H1 (cell line): ENCODE measurements around the gene LRP1-AS. TPM values are rescaled to one million over a fixed set of nuclear protein-coding genes. Genes with fewer than 3 reads are reported as not detected.

ENCODE experiments used
- CTCF ChIA-PET: fragments of 300-600 bp; sonication (Branson Sonifier 250); formaldehyde crosslinking; loops from one replicate; lab custom pipeline; 2021; ENCODE audit not compliant: partially characterized antibody; lab: Charles Lee
- POLR2A ChIA-PET: fragments of 300-600 bp; sonication (Branson Sonifier 250); formaldehyde crosslinking; loops from one replicate; lab custom pipeline; 2021; ENCODE audit warnings: inconsistent platforms; ENCODE audit not compliant: partially characterized antibody; lab: Charles Lee
- DNase-seq, 2 experiments: peaks; one replicate each; pipeline versions ENCODE4 v3.0.0 to v3.0.0-alpha.2; 2010 to 2022; ENCODE audit warnings: low spot score in 2 of 2, low read depth in 1 of 2, mixed read lengths in 1 of 2
- FAIRE-seq: peaks from 2 replicates; lab custom pipeline; 2011; peaks lifted over from hg19 to GRCh38; lab: Jason Lieb, UNC
- H2AFZ ChIP-seq: 2 replicates; pipeline ENCODE4 v1.8.1; 2012; ENCODE audit warnings: low read length, inconsistent platforms
- H2AK5ac ChIP-seq: 2 replicates; pipeline ENCODE4 v1.6.1; 2013; ENCODE audit warnings: low read depth, low read length
- H2BK120ac ChIP-seq: replicated peaks from 2 replicates; pipeline ENCODE3; 2013; ENCODE audit warnings: low read depth, low read length, inconsistent platforms
- H2BK12ac ChIP-seq: 2 replicates; pipeline ENCODE4 v1.6.1; 2013; ENCODE audit warnings: low read depth, low read length
- H2BK15ac ChIP-seq: 2 replicates; pipeline ENCODE4 v1.6.1; 2013; ENCODE audit warnings: low read length
- H2BK20ac ChIP-seq: 2 replicates; pipeline ENCODE4 v1.6.1; 2013; ENCODE audit warnings: low read length
- H2BK5ac ChIP-seq: 2 replicates; pipeline ENCODE4 v1.6.1; 2013; ENCODE audit warnings: low read depth, low read length
- H3K14ac ChIP-seq: 2 replicates; pipeline ENCODE4 v1.6.1; 2013; ENCODE audit warnings: inconsistent platforms; ENCODE audit not compliant: insufficient read length
- H3K18ac ChIP-seq: 2 replicates; pipeline ENCODE4 v1.6.1; 2013; ENCODE audit warnings: low read length; ENCODE audit errors: extremely low read depth
- H3K23ac ChIP-seq: 2 replicates; pipeline ENCODE4 v1.6.1; 2013; ENCODE audit warnings: inconsistent platforms; ENCODE audit not compliant: insufficient read length
- H3K23me2 ChIP-seq: 2 replicates; pipeline ENCODE4 v1.6.1; 2013; ENCODE audit warnings: low read depth, low read length
- H3K27ac ChIP-seq: 2 replicates; pipeline ENCODE4 v1.6.1; 2011; ENCODE audit warnings: low read depth, low read length, inconsistent platforms
- H3K27me3 ChIP-seq, 4 experiments: replicated peaks in 1 of 4; 1 replicate in 1 of 4; 2 replicates in 3 of 4; pipeline versions ENCODE4 v1.6.1 to v1.8.1; 2011 to 2013; ENCODE audit warnings: low read length in 3 of 4, mild to moderate bottlenecking in 3 of 4, inconsistent platforms in 2 of 4, mixed read lengths in 2 of 4, moderate library complexity in 1 of 4; ENCODE audit not compliant: control insufficient read depth in 3 of 4, insufficient read depth in 3 of 4; ENCODE audit errors: extremely low read depth in 1 of 4
- H3K36me3 ChIP-seq, 4 experiments: 2 replicates each; pipeline versions ENCODE4 v1.6.1 to v1.8.1; 2011 to 2013; ENCODE audit warnings: mild to moderate bottlenecking in 4 of 4, low read length in 3 of 4, moderate library complexity in 2 of 4, control low read depth in 1 of 4, inconsistent platforms in 1 of 4; ENCODE audit not compliant: insufficient read depth in 4 of 4, control insufficient read depth in 2 of 4
- H3K4ac ChIP-seq: replicated peaks from 2 replicates; pipeline ENCODE3; 2013; ENCODE audit warnings: low read length, low read depth, mixed read lengths, inconsistent platforms; ENCODE audit not compliant: insufficient read length
- H3K4me1 ChIP-seq, 4 experiments: replicated peaks in 1 of 4; 1 replicate in 1 of 4; 2 replicates in 3 of 4; pipeline versions ENCODE4 v1.6.1 to v1.8.1; 2011 to 2013; ENCODE audit warnings: low read length in 3 of 4, inconsistent platforms in 2 of 4, mixed read lengths in 1 of 4; ENCODE audit not compliant: insufficient read depth in 4 of 4, control insufficient read depth in 3 of 4
- H3K4me2 ChIP-seq, 2 experiments: 2 replicates each; pipeline versions ENCODE4 v1.6.1 to v1.8.1; 2011 to 2013; ENCODE audit warnings: low read depth in 2 of 2, low read length in 2 of 2, control low read depth in 1 of 2, inconsistent platforms in 1 of 2, mild to moderate bottlenecking in 1 of 2; ENCODE audit not compliant: insufficient read depth in 1 of 2
- H3K4me3 ChIP-seq, 4 experiments: fragments of 200-600, 300-600 bp in 1 of 4; sonication (generic), shearing (Covaris generic), sonication (Bioruptor Twin) in 1 of 4; 2 replicates each; pipeline versions ENCODE4 v1.5.1 to v1.8.1; 2011 to 2016; ENCODE audit warnings: low read length in 4 of 4, low read depth in 3 of 4, control low read depth in 2 of 4, inconsistent platforms in 2 of 4, mild to moderate bottlenecking in 2 of 4, mixed read lengths in 1 of 4, moderate library complexity in 1 of 4; ENCODE audit not compliant: insufficient read depth in 2 of 4; ENCODE audit errors: extremely low read depth in 1 of 4
- H3K56ac ChIP-seq: replicated peaks from 2 replicates; pipeline ENCODE3; 2013; ENCODE audit warnings: low read depth, mild to moderate bottlenecking, mixed read lengths, low read length, inconsistent platforms; ENCODE audit not compliant: insufficient read length
- H3K79me1 ChIP-seq: 2 replicates; pipeline ENCODE4 v1.6.1; 2013; ENCODE audit warnings: low read depth, low read length, control low read depth
- H3K79me2 ChIP-seq, 2 experiments: 2 replicates each; pipeline versions ENCODE4 v1.6.1 to v1.8.1; 2012 to 2013; ENCODE audit warnings: low read length in 2 of 2, mild to moderate bottlenecking in 2 of 2, inconsistent platforms in 1 of 2; ENCODE audit not compliant: insufficient read depth in 2 of 2, control insufficient read depth in 1 of 2
- H3K9ac ChIP-seq, 4 experiments: replicated peaks in 1 of 4; 1 replicate in 1 of 4; 2 replicates in 3 of 4; pipeline versions ENCODE4 v1.6.1 to v1.8.1; 2011 to 2013; ENCODE audit warnings: low read depth in 3 of 4, low read length in 3 of 4, control low read depth in 2 of 4, mild to moderate bottlenecking in 2 of 4, moderate library complexity in 2 of 4, inconsistent platforms in 1 of 4; ENCODE audit errors: extremely low read depth in 1 of 4
- H3K9me3 ChIP-seq, 2 experiments: 2 replicates each; pipeline versions ENCODE4 v1.6.1 to v1.8.1; 2012 to 2013; ENCODE audit warnings: mild to moderate bottlenecking in 2 of 2, moderate library complexity in 2 of 2, control low read depth in 1 of 2, inconsistent platforms in 1 of 2, low read depth in 1 of 2, low read length in 1 of 2, mixed read lengths in 1 of 2; ENCODE audit not compliant: insufficient read depth in 2 of 2
- H4K20me1 ChIP-seq, 2 experiments: replicated peaks in 1 of 2; 2 replicates each; pipeline versions ENCODE3 to v1.8.1; 2011 to 2013; ENCODE audit warnings: inconsistent platforms in 2 of 2, low read length in 2 of 2, mild to moderate bottlenecking in 1 of 2; ENCODE audit not compliant: insufficient read depth in 2 of 2, control insufficient read depth in 1 of 2
- H4K5ac ChIP-seq: 2 replicates; pipeline ENCODE4 v1.6.1; 2013; ENCODE audit warnings: low read length, low read depth, mixed read lengths, inconsistent platforms; ENCODE audit not compliant: insufficient read length
- H4K8ac ChIP-seq: 2 replicates; pipeline ENCODE4 v1.8.0; 2013; ENCODE audit warnings: mild to moderate bottlenecking, moderate library complexity, low read length, inconsistent platforms; ENCODE audit not compliant: insufficient read depth; ENCODE audit errors: extremely low read depth
- H4K91ac ChIP-seq: replicated peaks from 2 replicates; pipeline ENCODE3; 2013; ENCODE audit warnings: low read length, mixed read lengths, inconsistent platforms; ENCODE audit not compliant: insufficient read length
- WGBS, 2 experiments: shearing (Covaris generic) in 1 of 2; methylation state at CpG; one replicate each; pipeline versions ENCODE4 v1.1.6 to v1.1.7; 2013 to 2015; ENCODE audit warnings: low lambda C conversion rate in 2 of 2, mixed read lengths in 2 of 2, inconsistent platforms in 1 of 2, low coverage in 1 of 2, missing lambda C conversion rate in 1 of 2; ENCODE audit not compliant: insufficient replicate concordance in 2 of 2, insufficient coverage in 1 of 2, insufficient read length in 1 of 2; ENCODE audit errors: extremely low coverage in 1 of 2, missing lambda C conversion rate in 1 of 2; 5-methylcytosine and 5-hydroxymethylcytosine counted together
- polyA plus RNA-seq, 7 experiments: library from polyadenylated mRNA; depleted of rRNA in 3 of 7; stranded (reverse) in 5 of 7; unstranded in 2 of 7; fragments of >200 nt in 5 of 7; fragments of 200-250 nt in 2 of 7; gene quantifications; 1 replicate in 5 of 7; 2 replicates in 1 of 7; 4 replicates in 1 of 7; pipeline versions ENCODE4 v1.2.1 to v1.2.3, GENCODE V29; 2011 to 2013; ENCODE audit warnings: missing spikeins in 2 of 7, mixed read lengths in 2 of 7
- total RNA-seq: library from RNA; stranded (reverse); fragmentation: NEBNext Ultra II Directional; extraction: Animal tissue kit (Norgen Biotek cat#: 25700); gene quantifications from 2 replicates; pipeline ENCODE4 v1.2.1, GENCODE V29; 2021

The LRP1-AS gene
- total and polyA plus RNA-seq, 2 of the 8 experiments (the other 6 are each of a cell fraction or from before 2014, with no cell fraction given) = not detected

DNA sequence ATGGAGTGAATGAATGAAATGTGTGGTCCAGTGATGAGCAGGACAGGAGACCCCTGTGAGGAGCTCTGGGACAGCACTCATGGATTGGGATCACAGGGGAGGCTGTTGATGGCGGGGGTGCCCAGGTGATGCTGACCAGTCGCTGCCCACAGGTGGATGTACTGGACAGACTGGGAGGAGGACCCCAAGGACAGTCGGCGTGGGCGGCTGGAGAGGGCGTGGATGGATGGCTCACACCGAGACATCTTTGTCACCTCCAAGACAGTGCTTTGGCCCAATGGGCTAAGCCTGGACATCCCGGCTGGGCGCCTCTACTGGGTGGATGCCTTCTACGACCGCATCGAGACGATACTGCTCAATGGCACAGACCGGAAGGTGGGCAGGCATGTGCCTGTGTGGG, 13.3 kb upstream of the LRP1-AS start:
- ChIA-PET POLR2A (interaction anchor here (0.7 to 10.8 kb wide), 7 partner anchors 8 to 576 kb away, joined by 3 to 75 read pairs (median 6); no protein-coding TSS in a partner anchor), CTCF (interaction anchor here (1.1 to 10.6 kb wide), 7 partner anchors 11 to 50 kb away, joined by 3 to 150 read pairs (median 4); no protein-coding TSS in a partner anchor)
- no peak overlapping the region for H2BK20ac ChIP-seq
- H3K79me1 ChIP-seq = no peaks in the 10 kb centered on the region
- H4K5ac ChIP-seq = no peak overlapping the region
- no peak overlapping the region for H3K9ac ChIP-seq
- no peak overlapping the region for H3K4ac ChIP-seq
- no peak overlapping the region for H3K23ac ChIP-seq
- H3K79me2 ChIP-seq = no peaks in the 10 kb centered on the region
- WGBS, 2 experiments = 89% methylated on average over 12 of the region's 14 CpGs; no CpG with 5 or more reads in 1 of the 2 experiments
- H3K4me3 ChIP-seq = no peak overlapping the region
- H3K4me1 ChIP-seq = no peaks in the 10 kb centered on the region
- peaks cover 3 to 19% of the 10 kb centered on the region in 2 experiments for H4K20me1 ChIP-seq
- no peak overlapping the region for H4K91ac ChIP-seq
- H2BK12ac ChIP-seq = no peak overlapping the region
- H2AK5ac ChIP-seq = no peak overlapping the region
- no peak overlapping the region for H3K56ac ChIP-seq
- peaks cover 41 to 96% (median 74%) of the 10 kb centered on the region in 4 experiments; a peak in 7 of 8 replicates for H3K36me3 ChIP-seq
- no peak overlapping the region for H3K14ac ChIP-seq
- H2AFZ ChIP-seq = no peak overlapping the region
- H3K27me3 ChIP-seq = no peaks in the 10 kb centered on the region
- H2BK15ac ChIP-seq = no peak overlapping the region
- no peak overlapping the region for H3K4me2 ChIP-seq
- H3K9me3 ChIP-seq = no peaks in the 10 kb centered on the region
- H3K27ac ChIP-seq = no peak overlapping the region
- H3K23me2 ChIP-seq = no peaks in the 10 kb centered on the region
- peak overlapping the region; percentile 19; the same call in 1 of the 2 replicates for H4K8ac ChIP-seq
- no peak for DNase-seq
- H2BK5ac ChIP-seq = no peak overlapping the region; the same call in 1 of the 2 replicates
- FAIRE-seq = no peak
- H3K18ac ChIP-seq = no peak overlapping the region
- H2BK120ac ChIP-seq = no peak overlapping the region
